Activated CD4-positive, alpha-beta T cell treated with anti-CD3 and anti-CD28 coated beads, Interleukin-2, amount 10 ng/mL, durations not matched to agents 24 days and 14 days (primary cell): ENCODE results near the gene CELF4. TPM values are rescaled to one million over a fixed set of nuclear protein-coding genes. Genes with fewer than 3 reads are reported as not detected.

Experiments used
- DNase-seq: peaks from one replicate; pipeline ENCODE4 v3.0.0; 2022
- H3K27ac Mint-ChIP-seq: one replicate; pipeline ENCODE4 v1.8.0; 2022; ENCODE audit warnings: mild to moderate bottlenecking, mixed read lengths
- H3K27me3 Mint-ChIP-seq: one replicate; pipeline ENCODE4 v1.8.0; 2022; ENCODE audit warnings: mixed read lengths
- H3K36me3 Mint-ChIP-seq: one replicate; pipeline ENCODE4 v1.8.0; 2022; ENCODE audit warnings: low read depth, mild to moderate bottlenecking, mixed read lengths
- H3K4me1 Mint-ChIP-seq: one replicate; pipeline ENCODE4 v1.8.0; 2021; ENCODE audit warnings: mixed read lengths
- H3K4me3 Mint-ChIP-seq: one replicate; pipeline ENCODE4 v1.8.0; 2022; ENCODE audit warnings: mild to moderate bottlenecking, moderate library complexity, mixed read lengths
- H3K9me3 Mint-ChIP-seq: one replicate; pipeline ENCODE4 v1.8.0; 2021; ENCODE audit warnings: mixed read lengths
- intact Hi-C: fragments of 100-400 bp; cut with micrococcal nuclease; formaldehyde crosslinking; loops from one replicate; pipeline ENCODE4 v1.15.1; 2023
- total RNA-seq: library from RNA; stranded (reverse); gene quantifications from 2 replicates; pipeline ENCODE4 v1.2.3, GENCODE V29; 2022

Gene CELF4
- total RNA-seq, 1 donor from 2014 or later, result not detected

DNA sequence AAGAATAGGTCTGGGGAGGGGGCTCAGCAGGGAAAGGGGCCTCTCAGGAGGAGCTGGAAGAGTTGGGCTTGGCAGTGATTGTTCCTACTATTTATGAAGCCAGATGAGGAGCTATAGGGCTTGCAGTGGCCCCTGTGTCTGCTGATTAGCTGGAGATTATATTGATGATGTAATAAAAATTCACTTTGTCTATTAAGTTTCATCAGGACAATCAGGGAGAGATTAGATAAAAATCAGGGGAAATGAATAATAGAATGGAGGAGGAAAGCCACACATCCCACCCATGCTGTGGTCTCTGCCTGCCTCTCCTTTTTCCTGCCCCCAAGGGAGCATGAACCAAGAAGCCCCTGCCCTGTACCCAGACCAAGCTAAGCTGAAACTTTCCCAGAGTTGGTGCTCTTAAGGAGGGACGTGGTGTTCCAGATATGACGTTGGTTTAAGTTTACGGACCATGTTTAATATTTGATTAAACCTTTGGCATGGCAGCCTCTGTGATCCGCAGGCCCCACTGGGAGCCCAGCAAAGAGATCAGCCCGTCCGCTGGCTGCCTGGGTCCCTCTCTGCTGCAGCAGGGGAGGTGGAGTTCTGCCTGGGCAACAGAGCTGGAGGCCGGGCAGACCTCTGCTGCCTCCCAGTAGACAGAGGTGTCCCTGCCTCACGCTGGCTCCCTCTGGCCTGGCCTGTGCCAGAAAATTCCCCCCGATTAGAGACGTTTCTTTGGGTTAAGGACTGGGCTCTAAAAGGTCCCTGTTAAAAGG, 15.3 kb downstream of the CELF4 start:
- H3K4me1 Mint-ChIP-seq, result no peaks in the 10 kb centered on the region
- intact Hi-C loops, result no loop called here
- H3K27me3 Mint-ChIP-seq, result no peaks in the 10 kb centered on the region
- no peak overlapping the region for H3K4me3 Mint-ChIP-seq
- no peak for DNase-seq
- H3K36me3 Mint-ChIP-seq, result no peaks in the 10 kb centered on the region
- no peaks in the 10 kb centered on the region for H3K9me3 Mint-ChIP-seq
- no peak overlapping the region for H3K27ac Mint-ChIP-seq

DNA sequence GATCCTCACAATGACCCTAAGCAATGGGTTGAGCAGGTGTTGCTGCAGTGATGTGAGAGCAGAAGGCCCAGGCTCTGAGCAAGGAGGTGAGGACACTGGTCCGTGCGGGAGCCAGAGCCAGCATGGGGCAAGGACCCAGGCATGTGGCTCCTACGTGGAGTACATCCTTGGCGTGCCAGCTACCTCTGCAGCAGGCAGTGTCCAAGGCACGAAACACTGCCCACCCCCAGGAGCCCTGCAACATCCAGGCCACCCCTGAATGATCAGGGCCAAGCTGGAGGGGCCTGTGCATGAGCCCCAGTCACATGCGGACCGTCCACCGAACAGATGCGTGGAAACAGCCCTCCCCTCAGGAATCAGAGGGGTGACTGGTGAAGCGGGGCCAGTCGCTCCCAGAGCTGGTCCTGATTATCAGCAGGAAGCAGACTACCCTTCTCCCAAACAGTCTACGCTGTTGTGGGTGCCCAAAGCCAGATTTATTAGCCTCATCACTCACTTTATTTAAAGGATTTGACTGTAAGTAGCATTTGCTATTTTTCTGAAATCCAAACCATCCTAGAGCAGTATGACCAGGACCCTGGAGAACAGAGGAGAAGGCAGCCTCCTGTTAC, 16.8 kb downstream of the CELF4 start:
- H3K9me3 Mint-ChIP-seq, result no peaks in the 10 kb centered on the region

DNA sequence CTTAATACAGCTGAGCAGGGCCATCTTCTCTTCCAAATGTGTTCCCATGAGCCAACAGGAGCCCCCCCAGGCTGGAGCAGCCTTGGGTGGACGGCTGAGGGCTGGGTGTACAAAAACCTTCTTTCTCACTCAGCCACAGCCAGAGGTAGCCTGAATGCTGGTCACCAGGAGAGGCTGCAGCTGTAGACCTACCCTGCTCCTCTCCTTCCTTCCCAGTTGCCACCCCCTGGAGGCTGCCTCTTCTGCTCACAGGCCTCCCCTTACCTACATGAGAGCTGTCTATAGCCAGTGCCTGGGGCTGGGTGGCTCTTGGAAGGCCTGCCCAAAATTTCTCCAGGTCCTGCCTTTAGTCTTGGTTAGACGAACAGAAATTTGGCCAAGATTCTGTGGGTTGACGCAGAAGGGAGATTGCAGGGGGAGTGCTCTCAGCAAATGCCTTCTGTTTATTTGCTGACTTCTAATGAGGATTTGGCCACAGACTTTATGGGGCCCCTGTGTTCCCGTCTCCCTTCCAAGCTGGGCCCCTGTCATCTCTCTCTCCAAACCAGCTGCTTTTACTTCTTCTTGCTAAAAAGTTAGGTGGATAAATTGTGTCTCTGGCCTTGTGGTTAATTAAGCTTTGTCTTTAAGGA, 18.3 kb downstream of the CELF4 start:
- intact Hi-C loops, result no loop called here
- H3K27me3 Mint-ChIP-seq, result no peaks in the 10 kb centered on the region
- H3K4me3 Mint-ChIP-seq, result no peak overlapping the region
- no peak for DNase-seq
- H3K27ac Mint-ChIP-seq, result no peak overlapping the region
- H3K9me3 Mint-ChIP-seq, result no peaks in the 10 kb centered on the region
- no peaks in the 10 kb centered on the region for H3K4me1 Mint-ChIP-seq
- H3K36me3 Mint-ChIP-seq, result no peaks in the 10 kb centered on the region

More for the DNA sequence above, 16.8 kb downstream of the CELF4 start:
- intact Hi-C loops, result no loop called here
- no peak for DNase-seq
- H3K4me1 Mint-ChIP-seq, result no peaks in the 10 kb centered on the region
- no peak overlapping the region for H3K4me3 Mint-ChIP-seq
- H3K36me3 Mint-ChIP-seq, result no peaks in the 10 kb centered on the region
- H3K27me3 Mint-ChIP-seq, result no peaks in the 10 kb centered on the region
- no peak overlapping the region for H3K27ac Mint-ChIP-seq

DNA sequence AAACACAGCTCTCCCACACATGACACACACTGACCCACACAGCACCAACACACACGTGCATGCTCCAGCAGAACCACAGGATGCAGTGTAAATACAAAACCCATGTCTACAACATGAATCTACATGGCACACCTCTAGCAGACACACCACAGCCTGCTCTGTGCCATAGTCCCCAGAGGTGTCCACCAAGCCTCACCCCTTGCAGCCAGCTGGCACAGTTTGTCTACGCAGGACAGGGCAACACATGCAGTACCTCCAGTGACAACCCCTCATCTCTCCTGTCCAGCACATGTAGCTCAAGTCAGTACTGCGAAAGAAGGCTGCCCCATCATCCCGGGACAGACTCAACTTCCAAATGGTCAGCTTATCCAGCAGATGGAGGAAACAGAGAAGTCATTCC, 18.9 kb downstream of the CELF4 start:
- no peaks in the 10 kb centered on the region for H3K36me3 Mint-ChIP-seq
- H3K27me3 Mint-ChIP-seq, result no peaks in the 10 kb centered on the region
- no peak overlapping the region for H3K4me3 Mint-ChIP-seq
- DNase-seq, result no peak
- intact Hi-C loops, result no loop called here
- H3K9me3 Mint-ChIP-seq, result no peaks in the 10 kb centered on the region
- H3K4me1 Mint-ChIP-seq, result no peaks in the 10 kb centered on the region
- H3K27ac Mint-ChIP-seq, result no peak overlapping the region

DNA sequence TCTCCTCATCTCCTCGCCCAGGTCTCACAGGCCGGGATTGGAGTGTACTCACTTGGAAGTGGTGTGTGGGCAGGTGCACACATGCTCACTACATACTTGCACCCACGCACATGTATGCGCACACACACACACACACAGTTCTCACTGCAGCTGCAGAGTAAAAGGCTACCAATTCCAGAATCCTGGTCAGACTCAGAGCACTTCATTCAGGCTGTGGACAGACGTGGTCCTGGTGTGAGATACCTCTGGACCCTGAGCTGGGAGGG, 19.4 kb downstream of the CELF4 start:
- Mint-ChIP-seq H3K4me3 (no peak overlapping the region), H3K27me3 (peaks cover 2% of the 10 kb centered on the region), H3K27ac (no peak overlapping the region), H3K4me1 (no peaks in the 10 kb centered on the region), H3K36me3 (no peaks in the 10 kb centered on the region), H3K9me3 (no peaks in the 10 kb centered on the region)
- no peak for DNase-seq
- intact Hi-C loops, result no loop called here

DNA sequence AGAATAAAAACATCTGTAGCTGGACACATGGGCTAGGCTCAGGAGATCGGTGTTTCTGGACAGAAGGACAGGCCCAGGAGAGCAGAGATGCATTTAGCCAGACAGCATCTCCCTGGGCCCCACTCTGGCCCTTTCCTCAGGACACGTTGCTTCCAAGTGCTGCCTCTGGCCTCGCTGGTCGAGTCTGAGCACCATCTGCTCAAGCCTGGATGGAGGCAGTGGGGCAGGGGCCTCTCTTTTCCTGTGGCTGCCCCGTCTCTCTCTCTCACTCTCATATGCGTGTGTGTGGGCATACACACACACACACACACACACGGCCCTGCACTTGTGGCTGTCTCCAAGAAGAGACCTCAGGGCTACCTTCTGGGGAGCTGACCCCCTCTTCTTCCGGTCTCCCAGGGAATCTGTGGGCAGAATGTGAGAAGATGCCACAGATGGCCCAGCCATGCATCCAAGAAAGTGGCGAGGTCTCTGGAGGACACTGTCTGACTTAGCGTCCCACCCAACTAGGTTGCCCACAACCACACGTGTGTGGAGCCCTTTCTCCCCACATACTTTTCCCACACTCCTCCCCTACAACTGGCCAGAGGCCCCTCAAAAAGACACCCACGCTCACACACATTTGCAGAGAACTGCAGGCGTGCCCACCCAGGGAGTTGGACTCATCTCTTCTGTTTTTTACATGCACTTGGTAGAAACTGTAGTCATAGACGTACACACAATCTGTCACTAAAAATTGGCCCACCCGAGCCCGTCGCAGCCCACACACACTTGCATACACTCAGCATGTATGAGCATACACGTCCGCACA, 19.9 kb downstream of the CELF4 start:
- intact Hi-C loops, result no loop called here
- peaks cover 2% of the 10 kb centered on the region for H3K27me3 Mint-ChIP-seq
- no peak for DNase-seq
- no peak overlapping the region for H3K27ac Mint-ChIP-seq
- no peaks in the 10 kb centered on the region for H3K36me3 Mint-ChIP-seq
- no peaks in the 10 kb centered on the region for H3K4me1 Mint-ChIP-seq
- H3K9me3 Mint-ChIP-seq, result no peaks in the 10 kb centered on the region
- H3K4me3 Mint-ChIP-seq, result no peak overlapping the region

DNA sequence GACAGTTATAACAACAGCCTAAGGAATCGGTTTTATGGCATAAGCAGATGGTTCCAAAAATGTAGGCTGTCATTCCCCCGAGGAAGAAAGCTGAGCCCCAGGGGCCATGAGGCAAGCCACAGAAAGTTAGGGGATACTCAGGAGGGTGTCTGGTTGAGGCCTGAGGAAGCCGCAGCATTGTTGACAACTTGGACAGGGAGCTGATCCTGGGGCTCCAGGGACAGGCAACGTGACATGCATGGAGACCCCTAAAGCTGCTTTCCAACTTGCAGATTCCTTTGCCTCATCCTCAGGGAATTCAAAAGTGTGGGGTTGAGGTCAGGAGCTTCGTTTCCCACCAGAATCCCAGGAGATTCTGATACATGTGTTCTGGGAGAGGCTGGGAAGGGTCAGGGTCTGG, 20.9 kb downstream of the CELF4 start:
- H3K27ac Mint-ChIP-seq, result no peak overlapping the region
- H3K9me3 Mint-ChIP-seq, result no peaks in the 10 kb centered on the region
- H3K4me3 Mint-ChIP-seq, result no peak overlapping the region
- H3K36me3 Mint-ChIP-seq, result no peaks in the 10 kb centered on the region
- intact Hi-C loops, result no loop called here
- no peaks in the 10 kb centered on the region for H3K4me1 Mint-ChIP-seq
- peaks cover 2% of the 10 kb centered on the region for H3K27me3 Mint-ChIP-seq
- no peak for DNase-seq

DNA sequence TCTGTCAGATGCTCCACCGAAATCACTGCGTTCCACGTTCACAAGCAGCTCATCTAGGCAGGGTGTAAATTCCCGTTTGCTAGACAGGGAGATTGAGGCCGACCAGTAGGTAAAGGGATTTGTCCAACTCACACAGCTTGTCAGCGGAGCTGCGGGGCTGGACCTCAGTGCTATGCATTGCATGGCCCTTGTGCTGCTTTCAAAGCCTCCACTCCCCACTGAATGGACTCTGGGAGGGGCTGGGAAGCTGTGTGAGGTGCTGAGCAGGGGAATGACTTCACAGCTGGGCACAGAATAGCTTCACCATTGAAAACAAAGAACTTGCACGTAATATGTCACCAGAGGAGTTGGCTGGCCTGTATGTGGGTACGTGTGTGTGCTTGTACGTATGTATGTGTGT, 21.4 kb downstream of the CELF4 start:
- intact Hi-C loops, result no loop called here
- DNase-seq, result no peak

DNA sequence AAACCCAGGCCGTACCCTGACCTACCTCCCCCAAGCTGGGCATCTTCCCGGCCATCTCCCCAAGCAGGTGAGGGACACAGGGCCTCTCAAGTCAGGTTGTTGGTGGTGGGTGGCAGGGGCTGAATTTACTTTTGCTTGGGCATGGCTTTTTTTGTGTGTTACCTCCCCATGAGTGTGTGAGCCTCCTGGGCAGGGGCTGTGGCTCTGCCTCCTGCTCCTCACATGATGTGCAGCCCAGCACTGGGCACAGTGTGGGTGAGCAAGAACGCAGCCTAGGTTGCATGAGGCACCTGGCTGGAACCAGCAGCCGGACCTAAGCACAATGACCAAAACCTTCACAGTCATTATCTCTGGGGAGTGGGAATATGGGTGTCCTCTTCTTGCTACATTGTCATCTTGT, 22.3 kb downstream of the CELF4 start:
- Mint-ChIP-seq H3K9me3 (no peaks in the 10 kb centered on the region), H3K36me3 (no peaks in the 10 kb centered on the region), H3K27me3 (peaks cover 5% of the 10 kb centered on the region), H3K4me1 (no peaks in the 10 kb centered on the region), H3K27ac (no peak overlapping the region), H3K4me3 (no peak overlapping the region)
- intact Hi-C loops, result no loop called here
- DNase-seq, result no peak

More for the DNA sequence above, 21.4 kb downstream of the CELF4 start:
- Mint-ChIP-seq H3K27me3 (peaks cover 2% of the 10 kb centered on the region), H3K27ac (no peak overlapping the region), H3K9me3 (no peaks in the 10 kb centered on the region), H3K4me3 (no peak overlapping the region), H3K4me1 (no peaks in the 10 kb centered on the region), H3K36me3 (no peaks in the 10 kb centered on the region)

DNA sequence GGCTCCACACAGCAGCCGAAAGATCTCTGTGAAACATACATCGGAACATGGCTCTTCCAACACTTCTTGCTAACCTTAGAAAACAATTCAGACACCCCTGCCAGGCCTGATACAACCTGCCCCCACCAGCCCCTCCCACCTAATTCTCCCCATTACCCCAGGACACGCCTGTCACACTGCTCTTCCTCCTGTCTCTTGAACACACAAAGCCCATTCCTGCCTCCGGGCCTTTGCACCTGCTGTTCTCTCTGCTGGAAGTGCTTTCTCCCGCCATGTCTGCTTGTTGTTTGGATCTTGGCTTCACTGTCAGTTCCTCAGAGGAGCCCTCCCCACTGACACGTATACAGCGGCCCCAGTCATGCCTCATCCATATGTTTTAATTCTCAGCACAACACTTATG, 24.1 kb downstream of the CELF4 start:
- H3K4me3 Mint-ChIP-seq, result no peak overlapping the region
- H3K4me1 Mint-ChIP-seq, result no peaks in the 10 kb centered on the region
- H3K27me3 Mint-ChIP-seq, result peaks cover 8% of the 10 kb centered on the region
- H3K36me3 Mint-ChIP-seq, result no peaks in the 10 kb centered on the region
- DNase-seq, result no peak
- no peaks in the 10 kb centered on the region for H3K9me3 Mint-ChIP-seq
- no peak overlapping the region for H3K27ac Mint-ChIP-seq
- intact Hi-C loops, result no loop called here

DNA sequence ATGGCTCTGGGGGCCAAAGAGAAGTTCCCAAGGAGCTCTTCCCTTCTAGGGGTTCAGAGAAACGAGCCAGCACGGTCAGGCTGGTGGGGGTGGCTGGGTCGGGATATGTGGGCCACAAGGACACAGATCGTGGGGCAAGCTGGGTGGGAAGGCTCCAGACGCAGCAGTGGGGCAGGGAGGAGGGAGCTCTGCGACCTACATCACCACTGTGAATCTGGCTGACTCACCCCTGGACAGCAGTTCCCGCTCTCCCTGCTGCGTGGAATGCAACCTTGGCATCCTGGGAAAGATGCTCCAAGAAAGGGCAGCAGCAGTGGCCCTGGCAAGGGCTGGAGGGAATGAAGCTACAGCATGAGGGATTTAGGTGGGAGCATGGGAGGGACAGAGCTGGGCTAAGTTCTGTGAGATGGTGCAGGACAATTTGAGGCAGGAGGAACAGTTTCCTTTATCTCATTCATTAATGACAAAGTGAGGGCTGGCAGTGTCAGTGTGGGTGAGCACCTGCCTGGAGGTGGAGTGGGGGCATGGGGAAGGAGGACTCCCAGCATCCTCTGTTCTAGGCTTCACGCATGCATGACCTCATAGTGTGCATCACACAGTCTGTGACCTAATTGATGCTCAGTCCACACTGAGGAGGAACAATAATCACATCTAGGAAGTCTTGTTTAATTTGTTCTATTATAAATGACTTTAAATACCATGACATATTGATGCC, 25.0 kb downstream of the CELF4 start:
- DNase-seq, result no peak
- Mint-ChIP-seq H3K4me3 (no peak overlapping the region), H3K36me3 (no peaks in the 10 kb centered on the region), H3K27ac (no peak overlapping the region), H3K4me1 (no peaks in the 10 kb centered on the region), H3K27me3 (peaks cover 8% of the 10 kb centered on the region), H3K9me3 (no peaks in the 10 kb centered on the region)
- intact Hi-C loops, result no loop called here

DNA sequence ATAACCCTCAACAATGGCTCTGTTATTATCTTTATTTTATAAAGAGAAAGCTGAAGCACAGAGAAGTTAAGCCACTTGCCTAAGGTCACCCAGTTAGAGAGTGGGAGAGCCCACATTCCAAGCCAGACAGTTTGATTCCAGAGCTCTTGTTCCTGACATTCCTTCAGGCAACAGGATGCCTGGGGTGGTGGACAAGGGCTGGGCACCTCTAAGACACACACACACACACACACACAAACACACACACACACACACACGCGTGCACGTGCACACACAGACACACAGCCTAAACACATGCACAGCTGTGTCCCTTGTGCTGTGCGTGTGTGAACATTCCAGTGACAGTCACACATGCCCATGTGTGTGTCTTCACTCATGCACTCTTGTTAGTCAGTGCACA, 26.4 kb downstream of the CELF4 start:
- H3K9me3 Mint-ChIP-seq, result no peaks in the 10 kb centered on the region
- H3K27me3 Mint-ChIP-seq, result peaks cover 8% of the 10 kb centered on the region
- DNase-seq, result no peak
- H3K4me3 Mint-ChIP-seq, result no peak overlapping the region
- intact Hi-C loops, result loop anchor here (2.0 to 10.0 kb wide), 2 partner anchors 152 to 594 kb away; no protein-coding TSS in a partner anchor
- H3K27ac Mint-ChIP-seq, result no peak overlapping the region
- H3K36me3 Mint-ChIP-seq, result no peaks in the 10 kb centered on the region
- no peaks in the 10 kb centered on the region for H3K4me1 Mint-ChIP-seq

DNA sequence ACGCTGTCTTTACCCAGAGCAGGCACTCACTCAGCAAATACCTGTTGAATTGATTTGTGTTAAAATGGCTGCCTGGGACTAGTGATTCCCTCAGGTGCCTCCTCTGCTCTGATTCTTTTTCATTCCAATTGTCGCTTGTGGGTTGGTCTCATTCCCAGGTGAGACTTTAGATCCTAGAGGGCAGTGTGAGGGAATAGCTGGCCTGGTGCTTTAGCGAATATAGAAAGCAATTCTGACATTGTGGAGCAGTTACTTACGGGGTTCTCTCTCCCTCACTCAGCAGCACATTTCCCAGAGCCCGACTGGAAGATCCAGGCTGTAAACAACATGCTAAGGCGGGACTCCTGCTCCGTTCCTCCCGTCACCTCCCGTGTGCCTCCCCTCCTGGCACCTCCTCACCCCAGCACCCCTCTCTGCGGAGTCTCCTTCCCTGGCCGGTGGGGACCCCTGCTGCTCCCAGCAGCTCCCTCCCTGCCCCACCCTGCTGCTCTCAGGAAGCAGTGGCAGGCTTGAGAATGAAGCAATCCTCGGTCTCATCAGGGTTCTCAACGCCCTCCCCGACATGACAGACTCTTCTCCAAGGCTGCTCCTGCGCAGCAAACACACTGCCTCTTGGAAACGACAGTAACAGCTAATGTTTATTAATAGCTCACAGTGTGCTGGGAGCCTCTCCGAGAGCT, 26.9 kb downstream of the CELF4 start:
- no peak for DNase-seq
- Mint-ChIP-seq H3K27me3 (peaks cover 8% of the 10 kb centered on the region), H3K36me3 (no peaks in the 10 kb centered on the region), H3K27ac (no peak overlapping the region), H3K9me3 (no peaks in the 10 kb centered on the region), H3K4me1 (no peaks in the 10 kb centered on the region), H3K4me3 (no peak overlapping the region)
- intact Hi-C loops, result loop anchor here (2.0 to 10.0 kb wide), 2 partner anchors 152 to 594 kb away; no protein-coding TSS in a partner anchor
